KMS-11 (cell line): ENCODE measurements around the gene ARF5.

Experiments
- H2AFZ ChIP-seq: fragments of 200-600 bp; sonication (generic); 2 replicates; pipeline ENCODE4 v1.6.1; 2016; ENCODE audit warnings: antibody characterized with exemption, mixed run types, low read depth
- H3K27ac ChIP-seq: fragments of 200-600 bp; sonication (generic); 2 replicates; pipeline ENCODE4 v1.6.1; 2016; ENCODE audit warnings: mild to moderate bottlenecking, mixed run types
- H3K27me3 ChIP-seq: fragments of 200-600 bp; sonication (generic); 2 replicates; pipeline ENCODE4 v1.6.1; 2017; ENCODE audit warnings: mild to moderate bottlenecking, low read depth, mixed run types, moderate library complexity; ENCODE audit not compliant: insufficient read depth
- H3K36me3 ChIP-seq: fragments of 200-600 bp; sonication (generic); 2 replicates; pipeline ENCODE4 v1.6.1; 2017; ENCODE audit warnings: mild to moderate bottlenecking, mixed run types; ENCODE audit not compliant: insufficient read depth
- H3K4me1 ChIP-seq: fragments of 200-600 bp; sonication (generic); 2 replicates; pipeline ENCODE4 v1.6.1; 2016; ENCODE audit warnings: mild to moderate bottlenecking, low read depth, mixed run types; ENCODE audit not compliant: poor library complexity, severe bottlenecking
- H3K4me2 ChIP-seq: fragments of 200-600 bp; sonication (generic); 2 replicates; pipeline ENCODE4 v1.7.0; 2016; ENCODE audit warnings: mild to moderate bottlenecking, mixed run types
- H3K4me3 ChIP-seq: fragments of 200-600 bp; sonication (generic); IDR thresholded peaks from 2 replicates; pipeline ENCODE4 v1.6.1; 2017; ENCODE audit warnings: low read depth, low read length, mixed read lengths; ENCODE audit not compliant: insufficient read depth
- H3K79me2 ChIP-seq: fragments of 200-600 bp; sonication (generic); 2 replicates; pipeline ENCODE4 v1.6.1; 2016; ENCODE audit warnings: low read depth, mixed run types; ENCODE audit not compliant: insufficient read depth
- H3K9ac ChIP-seq: fragments of 200-600 bp; sonication (generic); 2 replicates; pipeline ENCODE4 v1.6.1; 2016; ENCODE audit warnings: mild to moderate bottlenecking, mixed run types
- H4K20me1 ChIP-seq: fragments of 200-600 bp; sonication (generic); 2 replicates; pipeline ENCODE4 v1.6.1; 2016; ENCODE audit warnings: mild to moderate bottlenecking, mixed run types; ENCODE audit not compliant: insufficient read depth
- CTCF ChIP-seq: fragments of 200-600 bp; sonication (generic); conservative IDR thresholded peaks from 2 replicates; pipeline ENCODE4 v1.6.1; 2017; ENCODE audit warnings: low read depth, mild to moderate bottlenecking, antibody characterized with exemption, low read length, moderate library complexity, mixed read lengths

ARF5 gene

GRCh38 chr7:127591189-127591588, 3.0 kb downstream of the ARF5 start:
- TF ChIP-seq CTCF: no peak
- Histone ChIP-seq H3K4me1 (peaks cover 20% of the 10 kb centered on the region), H3K36me3 (no peaks in the 10 kb centered on the region), H3K79me2 (peaks cover 12% of the 10 kb centered on the region; the same call in 1 of the 2 replicates), H3K9ac (no peak overlapping the region), H3K27me3 (no peaks in the 10 kb centered on the region), H4K20me1 (no peaks in the 10 kb centered on the region), H3K27ac (no peak overlapping the region), H3K4me2 (no peak overlapping the region), H3K4me3 (no peak overlapping the region), H2AFZ (no peak overlapping the region)

DNA sequence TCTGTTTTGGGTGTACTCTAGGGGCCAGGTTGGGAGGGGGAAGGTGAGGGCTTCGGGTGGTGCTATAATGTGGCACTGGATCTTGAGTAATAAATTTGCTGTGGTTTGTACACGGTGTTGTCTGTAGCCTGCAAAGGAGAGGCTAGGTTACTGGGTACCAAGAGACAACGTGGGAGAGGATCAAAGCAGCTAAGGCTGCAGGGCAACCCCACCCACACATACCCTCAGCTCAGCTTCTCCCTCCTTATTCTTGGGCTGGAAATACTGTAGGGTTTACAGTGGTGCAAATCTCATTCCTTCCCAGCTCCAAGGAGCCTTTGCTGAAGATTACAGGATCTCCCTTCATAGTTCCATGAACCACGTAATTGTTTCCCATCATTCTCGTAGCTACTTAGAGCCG, 3.4 kb downstream of the ARF5 start:
- Histone ChIP-seq H3K4me2 (no peak overlapping the region), H3K36me3 (no peaks in the 10 kb centered on the region), H3K27ac (no peak overlapping the region), H3K79me2 (peaks cover 12% of the 10 kb centered on the region; the same call in 1 of the 2 replicates), H2AFZ (no peak overlapping the region), H3K27me3 (no peaks in the 10 kb centered on the region), H4K20me1 (no peaks in the 10 kb centered on the region), H3K9ac (no peak overlapping the region), H3K4me3 (no peak overlapping the region), H3K4me1 (peaks cover 20% of the 10 kb centered on the region)
- TF ChIP-seq CTCF: no peak

GRCh38 chr7:127592550-127592949, 4.3 kb downstream of the ARF5 start:
- Histone ChIP-seq H2AFZ (no peak overlapping the region), H3K4me1 (peaks cover 20% of the 10 kb centered on the region), H4K20me1 (no peaks in the 10 kb centered on the region), H3K79me2 (peaks cover 12% of the 10 kb centered on the region; the same call in 1 of the 2 replicates), H3K27ac (no peak overlapping the region), H3K4me3 (no peak overlapping the region), H3K36me3 (no peaks in the 10 kb centered on the region), H3K9ac (no peak overlapping the region), H3K4me2 (no peak overlapping the region), H3K27me3 (no peaks in the 10 kb centered on the region)
- TF ChIP-seq CTCF: no peak

- Histone ChIP-seq H3K36me3 (no peaks in the 10 kb centered on the region), H3K4me3 (no peak overlapping the region), H3K4me2 (no peak overlapping the region), H2AFZ (no peak overlapping the region), H3K27me3 (no peaks in the 10 kb centered on the region), H3K9ac (no peak overlapping the region), H3K79me2 (peaks cover under 1% of the 10 kb centered on the region; the same call in 1 of the 2 replicates), H3K4me1 (peaks cover 10% of the 10 kb centered on the region), H4K20me1 (no peaks in the 10 kb centered on the region), H3K27ac (no peak overlapping the region)
- no peak for TF ChIP-seq CTCF
These were observed 6.3 kb downstream of the ARF5 start for GRCh38 chr7:127594490-127594889.
